ENCODE data around the gene PRUNE1.

PRUNE1 gene

DNA sequence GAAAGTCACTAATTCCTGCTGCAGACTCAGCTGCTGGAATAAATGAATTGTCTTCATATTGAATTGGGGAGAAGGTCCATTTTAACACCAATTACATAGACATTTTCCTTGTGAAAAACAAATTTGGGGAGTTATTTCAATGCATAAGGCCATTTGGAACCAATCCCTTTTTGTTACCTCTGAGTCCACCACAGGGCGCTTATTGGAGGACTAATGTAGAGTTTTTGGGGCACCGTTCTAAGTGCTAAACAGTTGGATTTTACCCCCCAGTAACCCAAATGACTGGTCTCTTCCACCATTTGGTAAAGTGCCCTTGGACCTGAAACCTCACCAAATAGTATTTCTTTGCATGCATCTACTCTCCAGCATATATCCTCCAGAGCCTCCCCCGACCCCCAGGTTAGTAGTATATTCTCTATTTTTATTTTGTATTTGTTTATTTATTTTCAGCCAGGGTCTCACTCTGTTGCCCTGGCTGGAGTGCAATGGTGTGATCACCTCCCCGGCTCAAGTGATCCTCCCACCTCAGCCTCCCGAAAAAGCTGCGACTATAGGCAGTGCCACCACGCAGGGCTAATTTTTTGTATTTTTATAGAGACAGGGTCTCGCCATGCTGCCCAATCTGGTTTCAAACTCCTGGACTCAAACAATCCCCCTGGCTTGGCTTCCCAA lies 1.6 kb downstream of the PRUNE1 start:
- Histone ChIP-seq H3K4me3 (ENCODE audit: low read depth, low read length) (no peak overlapping the region), H4K91ac (ENCODE audit: low read depth, low read length) (no peak overlapping the region), H3K4me2 (ENCODE audit: low read length) (no peak overlapping the region), H3K27ac (ENCODE audit: low read depth, low read length) (no peak overlapping the region), H3K27me3 (ENCODE audit: insufficient read depth, low read length) (no peaks in the 10 kb centered on the region), H3K18ac (ENCODE audit: low read length) (no peak overlapping the region), H2AK5ac (ENCODE audit: low read length) (no peak overlapping the region), H3K9me3 (ENCODE audit: insufficient read depth, low read depth, low read length) (no peaks in the 10 kb centered on the region), H3K79me2 (ENCODE audit: control insufficient read depth, insufficient read depth, low read length, poor library complexity) (peaks cover 4% of the 10 kb centered on the region), H3K9ac (ENCODE audit: low read length) (no peak overlapping the region), H3K79me1 (ENCODE audit: low read length) (peaks cover 5% of the 10 kb centered on the region), H3K4ac (ENCODE audit: low read depth, low read length) (no peak overlapping the region), H4K12ac (ENCODE audit: low read depth, low read length) (no peak overlapping the region), H3K36me3 (ENCODE audit: control insufficient read depth in 1 of 2, insufficient read depth in 2 of 2, low read length in 2 of 2) (no peaks in the 10 kb centered on the region), H2BK5ac (ENCODE audit: low read depth, low read length, poor library complexity) (no peak overlapping the region), H2BK120ac (ENCODE audit: insufficient read depth, low read length, poor library complexity) (no peak overlapping the region), H3K4me1 (ENCODE audit: control insufficient read depth in 1 of 2, insufficient read depth in 2 of 2, low read length in 2 of 2) (peaks cover 6 to 8% of the 10 kb centered on the region in 2 experiments), H4K8ac (ENCODE audit: low read depth, low read length) (no peak overlapping the region), H2BK12ac (ENCODE audit: low read length) (no peak overlapping the region), H3K14ac (ENCODE audit: low read length) (no peak overlapping the region), H2AFZ (ENCODE audit: insufficient read depth, low read length, poor library complexity) (no peak overlapping the region), H3K23ac (ENCODE audit: low read length) (no peak overlapping the region)
- no peak for DNase-seq
- no CpG with 5 or more reads among the region's 8 CpGs for WGBS (ENCODE audit: extremely low coverage, insufficient coverage, insufficient read length)

DNA sequence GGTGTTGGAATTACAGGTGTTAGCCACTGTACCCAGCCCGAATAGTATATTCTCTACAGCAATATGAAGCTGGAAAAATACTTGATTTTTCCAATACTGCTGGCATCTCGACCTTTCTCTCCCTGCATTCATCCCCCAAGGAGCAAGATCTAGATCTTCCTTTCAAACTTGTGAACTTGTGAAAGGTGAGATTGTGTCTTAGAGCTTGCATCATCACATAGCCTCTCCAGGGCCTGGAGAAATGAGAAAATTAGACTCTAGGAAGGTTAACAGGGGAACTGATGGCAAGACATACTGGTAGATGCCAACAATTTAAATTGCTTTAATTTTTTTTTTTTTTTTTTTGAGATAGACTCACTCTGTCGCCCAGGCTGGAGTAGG lies 2.1 kb downstream of the PRUNE1 start:
- no peak overlapping the region for H4K91ac ChIP-seq (ENCODE audit: low read depth, low read length)

DNA sequence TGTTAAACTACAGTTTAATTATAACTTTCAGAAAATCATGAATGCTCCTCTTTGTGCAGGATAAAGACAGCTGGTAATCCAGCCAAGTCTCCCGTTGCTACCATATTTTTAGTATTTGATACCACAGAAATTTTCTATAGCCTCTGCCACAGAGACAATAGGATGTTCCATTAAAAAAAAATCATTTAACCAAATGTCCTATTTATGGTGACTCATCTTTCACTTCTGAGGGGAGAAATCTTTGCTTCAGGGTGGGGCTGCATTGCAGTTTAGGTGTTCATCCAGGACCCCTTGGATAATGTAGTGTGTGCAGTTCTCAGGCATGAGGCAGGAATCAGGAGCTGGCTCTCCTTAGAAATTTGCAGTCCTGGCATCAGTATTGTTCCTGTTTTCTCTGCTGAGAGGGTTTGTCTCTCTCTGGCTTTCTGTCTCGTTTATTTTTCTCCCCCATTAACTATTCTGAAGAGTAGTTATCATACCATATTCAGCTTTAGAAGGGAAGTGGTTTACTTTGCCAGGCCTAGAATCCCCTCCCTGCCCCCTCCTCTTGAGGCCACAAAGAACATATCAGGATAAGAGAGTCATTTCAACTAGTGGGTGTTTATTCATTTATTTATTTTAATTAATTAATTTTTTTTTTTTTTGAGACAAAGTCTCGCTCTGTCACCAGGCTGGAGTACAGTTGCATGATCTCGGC lies 3.1 kb downstream of the PRUNE1 start:
- Histone ChIP-seq H3K4me2 (ENCODE audit: low read length) (no peak overlapping the region), H3K27me3 (ENCODE audit: insufficient read depth, low read length) (no peaks in the 10 kb centered on the region), H3K9me3 (ENCODE audit: insufficient read depth, low read depth, low read length) (no peaks in the 10 kb centered on the region), H2AFZ (ENCODE audit: insufficient read depth, low read length, poor library complexity) (no peak overlapping the region), H4K91ac (ENCODE audit: low read depth, low read length) (no peak overlapping the region), H2AK5ac (ENCODE audit: low read length) (no peak overlapping the region), H3K27ac (ENCODE audit: low read depth, low read length) (no peak overlapping the region), H3K4ac (ENCODE audit: low read depth, low read length) (no peak overlapping the region), H3K79me1 (ENCODE audit: low read length) (peaks cover 5% of the 10 kb centered on the region), H3K36me3 (ENCODE audit: control insufficient read depth in 1 of 2, insufficient read depth in 2 of 2, low read length in 2 of 2) (no peaks in the 10 kb centered on the region), H3K79me2 (ENCODE audit: control insufficient read depth, insufficient read depth, low read length, poor library complexity) (peaks cover 4% of the 10 kb centered on the region), H3K4me3 (ENCODE audit: low read depth, low read length) (no peak overlapping the region), H3K23ac (ENCODE audit: low read length) (no peak overlapping the region), H3K4me1 (ENCODE audit: control insufficient read depth in 1 of 2, insufficient read depth in 2 of 2, low read length in 2 of 2) (peaks cover 1 to 4% of the 10 kb centered on the region in 2 experiments), H2BK120ac (ENCODE audit: insufficient read depth, low read length, poor library complexity) (no peak overlapping the region), H3K18ac (ENCODE audit: low read length) (no peak overlapping the region), H3K14ac (ENCODE audit: low read length) (no peak overlapping the region), H2BK5ac (ENCODE audit: low read depth, low read length, poor library complexity) (no peak overlapping the region), H2BK12ac (ENCODE audit: low read length) (no peak overlapping the region), H3K9ac (ENCODE audit: low read length) (no peak overlapping the region), H4K12ac (ENCODE audit: low read depth, low read length) (no peak overlapping the region), H4K8ac (ENCODE audit: low read depth, low read length) (no peak overlapping the region)
- DNase-seq, result no peak
- no CpG with 5 or more reads among the region's 4 CpGs for WGBS (ENCODE audit: extremely low coverage, insufficient coverage, insufficient read length)

More for the DNA sequence above, 2.1 kb downstream of the PRUNE1 start:
- H4K8ac ChIP-seq (ENCODE audit: low read depth, low read length), result no peak overlapping the region
- no peak overlapping the region for H3K23ac ChIP-seq (ENCODE audit: low read length)
- peaks cover 6 to 8% of the 10 kb centered on the region in 2 experiments for H3K4me1 ChIP-seq (ENCODE audit: control insufficient read depth in 1 of 2, insufficient read depth in 2 of 2, low read length in 2 of 2)
- H2BK5ac ChIP-seq (ENCODE audit: low read depth, low read length, poor library complexity), result no peak overlapping the region
- no peak overlapping the region for H3K14ac ChIP-seq (ENCODE audit: low read length)
- H4K12ac ChIP-seq (ENCODE audit: low read depth, low read length), result no peak overlapping the region
- H3K27me3 ChIP-seq (ENCODE audit: insufficient read depth, low read length), result no peaks in the 10 kb centered on the region
- no peak overlapping the region for H2BK120ac ChIP-seq (ENCODE audit: insufficient read depth, low read length, poor library complexity)
- H3K18ac ChIP-seq (ENCODE audit: low read length), result no peak overlapping the region
- H3K79me1 ChIP-seq (ENCODE audit: low read length), result peaks cover 5% of the 10 kb centered on the region
- no peak overlapping the region for H2AFZ ChIP-seq (ENCODE audit: insufficient read depth, low read length, poor library complexity)
- no CpG with 5 or more reads among the region's 3 CpGs for WGBS (ENCODE audit: extremely low coverage, insufficient coverage, insufficient read length)
- no peak overlapping the region for H2BK12ac ChIP-seq (ENCODE audit: low read length)
- H3K4me2 ChIP-seq (ENCODE audit: low read length), result no peak overlapping the region
- no peak for DNase-seq
- no peak overlapping the region for H2AK5ac ChIP-seq (ENCODE audit: low read length)
- H3K9me3 ChIP-seq (ENCODE audit: insufficient read depth, low read depth, low read length), result no peaks in the 10 kb centered on the region
- H3K79me2 ChIP-seq (ENCODE audit: control insufficient read depth, insufficient read depth, low read length, poor library complexity), result peaks cover 4% of the 10 kb centered on the region
- H3K4ac ChIP-seq (ENCODE audit: low read depth, low read length), result no peak overlapping the region
- no peak overlapping the region for H3K27ac ChIP-seq (ENCODE audit: low read depth, low read length)
- no peak overlapping the region for H3K4me3 ChIP-seq (ENCODE audit: low read depth, low read length)
- H3K36me3 ChIP-seq (ENCODE audit: control insufficient read depth in 1 of 2, insufficient read depth in 2 of 2, low read length in 2 of 2), result no peaks in the 10 kb centered on the region
- no peak overlapping the region for H3K9ac ChIP-seq (ENCODE audit: low read length)

DNA sequence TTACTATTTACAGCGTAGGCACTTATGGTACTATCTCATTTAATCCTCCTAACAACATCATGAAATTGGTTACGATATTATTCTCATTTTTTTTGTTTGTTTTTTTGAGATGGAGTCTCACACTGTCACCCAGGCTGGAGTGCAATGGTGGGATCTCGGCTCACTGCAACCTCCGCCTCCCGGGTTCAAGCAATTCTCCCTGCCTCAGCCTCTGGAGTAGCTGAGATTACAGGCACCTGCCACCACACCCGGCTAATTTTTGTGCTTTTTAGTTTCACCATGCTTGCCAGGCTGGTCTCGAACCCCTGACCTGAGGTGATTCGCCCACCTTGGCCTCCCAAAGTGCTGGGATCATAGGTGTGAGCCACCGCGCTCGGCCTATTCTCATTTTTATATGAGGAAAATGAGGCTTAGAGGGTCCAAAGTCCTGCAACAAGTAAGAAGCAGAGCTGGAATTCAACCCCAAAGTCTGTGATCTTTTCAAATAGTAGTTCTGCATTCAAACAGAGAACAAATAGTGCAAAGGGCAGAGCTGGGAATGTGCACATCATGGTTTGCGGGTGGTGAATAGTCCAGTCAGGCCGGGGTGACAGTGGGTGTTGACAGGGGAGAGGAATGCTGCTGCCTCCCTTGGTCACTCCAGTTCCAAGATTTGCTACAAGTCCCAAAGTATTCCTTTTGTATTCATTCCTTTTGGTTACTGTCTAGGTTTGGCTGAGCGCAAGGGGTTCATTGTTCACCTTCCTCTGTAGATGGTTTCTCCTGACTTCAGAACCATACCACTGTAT lies 4.6 kb downstream of the PRUNE1 start:
- Histone ChIP-seq H3K14ac (ENCODE audit: low read length) (no peak overlapping the region), H2BK12ac (ENCODE audit: low read length) (no peak overlapping the region), H3K18ac (ENCODE audit: low read length) (no peak overlapping the region), H3K4ac (ENCODE audit: low read depth, low read length) (no peak overlapping the region), H3K9ac (ENCODE audit: low read length) (no peak overlapping the region), H3K27ac (ENCODE audit: low read depth, low read length) (no peak overlapping the region), H4K91ac (ENCODE audit: low read depth, low read length) (no peak overlapping the region), H3K4me2 (ENCODE audit: low read length) (no peak overlapping the region), H3K23ac (ENCODE audit: low read length) (no peak overlapping the region), H3K79me2 (ENCODE audit: control insufficient read depth, insufficient read depth, low read length, poor library complexity) (peaks cover 4% of the 10 kb centered on the region), H3K27me3 (ENCODE audit: insufficient read depth, low read length) (no peaks in the 10 kb centered on the region), H3K4me1 (ENCODE audit: control insufficient read depth in 1 of 2, insufficient read depth in 2 of 2, low read length in 2 of 2) (peaks cover 0 to 3% of the 10 kb centered on the region in 2 experiments), H2BK120ac (ENCODE audit: insufficient read depth, low read length, poor library complexity) (no peak overlapping the region), H3K79me1 (ENCODE audit: low read length) (peaks cover 5% of the 10 kb centered on the region), H2AK5ac (ENCODE audit: low read length) (no peak overlapping the region), H3K36me3 (ENCODE audit: control insufficient read depth in 1 of 2, insufficient read depth in 2 of 2, low read length in 2 of 2) (no peaks in the 10 kb centered on the region), H3K9me3 (ENCODE audit: insufficient read depth, low read depth, low read length) (no peaks in the 10 kb centered on the region), H2AFZ (ENCODE audit: insufficient read depth, low read length, poor library complexity) (no peak overlapping the region), H4K8ac (ENCODE audit: low read depth, low read length) (no peak overlapping the region), H4K12ac (ENCODE audit: low read depth, low read length) (no peak overlapping the region), H3K4me3 (ENCODE audit: low read depth, low read length) (no peak overlapping the region), H2BK5ac (ENCODE audit: low read depth, low read length, poor library complexity) (no peak overlapping the region)
- DNase-seq, result no peak
- no CpG with 5 or more reads among the region's 14 CpGs for WGBS (ENCODE audit: extremely low coverage, insufficient coverage, insufficient read length)

Data from trophoblast cell (in vitro differentiated cells and primary cell).